DMS53 (cell line): ENCODE data around the gene FAM89B.

Source experiments
- DNase-seq: peaks from one replicate; lab custom pipeline; 2025; lab: John Stamatoyannopoulos, UW

FAM89B gene

GRCh38 chr11:65610404-65610803 lies 38.1 kb downstream of the FAM89B start:
- no peak for DNase-seq

GRCh38 chr11:65611028-65611757 lies 38.9 kb downstream of the FAM89B start:
- no peak for DNase-seq

GRCh38 chr11:65611758-65612603 lies 39.6 kb downstream of the FAM89B start:
- no peak for DNase-seq

GRCh38 chr11:65612691-65613090 lies 40.4 kb downstream of the FAM89B start:
- DNase-seq: no peak

GRCh38 chr11:65613091-65613928 lies 41.0 kb downstream of the FAM89B start:
- peak; percentile 61 for DNase-seq

GRCh38 chr11:65615229-65615949 lies 43.1 kb downstream of the FAM89B start, which contains the start of gene PCNX3:
Gene PCNX3 (plus strand): TSS chr11:65615776. CDS start chr11:65616312, 536 bp downstream.
- peak; percentile 100 for DNase-seq

- DNase-seq: peak; percentile 67
These were observed 43.7 kb downstream of the FAM89B start for GRCh38 chr11:65615950-65616574.

GRCh38 chr11:65616575-65617001 lies 44.2 kb downstream of the FAM89B start:
- DNase-seq: no peak

- DNase-seq: no peak
These were observed 45.0 kb downstream of the FAM89B start for GRCh38 chr11:65617136-65617850.

- DNase-seq: no peak
These were observed 45.8 kb downstream of the FAM89B start for GRCh38 chr11:65617990-65618751.

- DNase-seq: no peak
These were observed 46.4 kb downstream of the FAM89B start for GRCh38 chr11:65618763-65619162.

GRCh38 chr11:65619281-65619928 lies 47.1 kb downstream of the FAM89B start:
- no peak for DNase-seq

- no peak for DNase-seq
These were observed 48.3 kb downstream of the FAM89B start for GRCh38 chr11:65620666-65621065.

- DNase-seq: no peak
These were observed 49.1 kb downstream of the FAM89B start for GRCh38 chr11:65621460-65621859.

- DNase-seq: no peak
These were observed 49.7 kb downstream of the FAM89B start for GRCh38 chr11:65622011-65622410.

- DNase-seq: no peak
These were observed 50.8 kb downstream of the FAM89B start for GRCh38 chr11:65623177-65623576.
